GM23248 (cell line): Measurements from ENCODE around the gene CNTNAP4.

Experiments used
- EZH2 ChIP-seq: fragments of 200-600 bp; sonication (generic); IDR thresholded peaks from 2 replicates; pipeline ENCODE4 v1.6.1; 2018; ENCODE audit warnings: antibody characterized with exemption, mild to moderate bottlenecking; ENCODE audit not compliant: insufficient read depth, poor library complexity, severe bottlenecking
- EZH2phosphoT487 ChIP-seq: fragments of 200-600 bp; sonication (generic); IDR thresholded peaks from 2 replicates; pipeline ENCODE4 v1.6.1; 2018; ENCODE audit warnings: antibody characterized with exemption, moderate library complexity, mild to moderate bottlenecking, low read depth; ENCODE audit not compliant: insufficient read depth

DNA sequence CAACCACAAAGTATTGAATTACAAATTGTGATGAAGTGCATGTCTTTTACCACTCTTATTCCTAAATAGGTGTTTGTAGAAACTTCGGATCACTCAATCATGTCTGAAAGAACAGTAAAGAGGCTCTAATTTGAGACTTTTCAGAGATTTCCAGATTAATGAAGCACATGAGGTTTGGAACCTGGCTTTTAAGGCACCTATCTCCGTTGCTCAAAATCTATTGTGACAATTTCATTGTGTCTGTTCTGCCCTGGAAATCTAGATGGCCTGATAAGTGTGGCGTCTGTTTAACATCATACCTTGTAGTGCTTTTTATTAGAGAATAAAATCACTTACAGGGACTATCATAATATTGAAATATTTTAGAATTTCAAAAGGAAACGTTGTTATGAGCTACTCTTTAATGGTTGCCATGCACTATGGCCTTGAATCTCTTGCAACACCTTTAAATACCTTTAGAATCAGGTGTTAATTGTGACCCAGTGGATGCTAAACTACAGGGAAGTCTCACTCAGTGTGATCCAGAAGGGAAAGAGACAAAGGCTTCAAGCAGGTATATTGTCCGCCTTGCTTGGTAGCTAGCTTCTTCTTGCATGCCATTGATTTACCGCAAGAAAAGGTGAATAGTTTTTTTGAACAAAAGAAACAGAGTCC, 210.3 kb downstream of the CNTNAP4 start:
- no peak for TF ChIP-seq EZH2
- TF ChIP-seq EZH2phosphoT487, result no peak
